ENCODE measurements around the gene RB1. TPM values are rescaled to one million over a fixed set of nuclear protein-coding genes. Genes with fewer than 3 reads are reported as not detected.

The RB1 gene
- total RNA-seq, 1 experiment from 2014 or later, result 18.8 TPM

DNA sequence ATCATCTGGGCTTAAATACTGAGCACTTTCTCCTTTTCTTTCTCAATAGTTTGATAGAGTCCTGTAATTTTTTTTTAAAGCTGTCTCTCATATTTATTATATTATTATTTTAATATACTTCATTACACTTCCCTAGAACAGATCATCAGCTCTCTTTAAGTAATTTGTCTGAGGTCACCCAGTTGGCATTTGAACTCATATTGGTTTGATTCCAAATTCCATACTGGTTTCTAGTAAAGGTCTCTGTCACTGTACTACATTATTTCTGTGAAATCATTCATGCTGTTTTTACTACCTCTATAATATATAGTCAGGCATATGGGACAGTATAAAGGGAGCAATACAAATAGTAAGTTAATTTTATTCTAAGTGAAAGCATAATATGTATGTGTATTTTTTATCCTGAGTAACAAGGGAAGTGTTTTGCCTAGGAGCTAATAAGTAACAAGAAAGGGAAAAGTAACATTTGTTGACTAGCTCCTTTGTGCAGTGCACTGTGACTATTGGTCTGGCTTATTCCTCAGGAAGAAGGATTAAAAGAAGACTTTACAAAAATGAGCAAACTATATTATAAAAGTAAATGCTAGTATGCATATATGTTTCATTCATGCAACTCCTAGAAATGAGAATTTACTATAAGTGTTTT, 95.0 kb downstream of the RB1 start:
- H3K4me3 Mint-ChIP-seq, result no peak overlapping the region
- ChIA-PET CTCF (interaction anchor here (0.9 to 1.1 kb wide), 2 partner anchors 106 to 182 kb away, joined by 3 to 4 read pairs; no protein-coding TSS in a partner anchor), POLR2A (no interaction called here)
- no peak overlapping the region for H3K27ac Mint-ChIP-seq
- TF ChIP-seq, protein P1, sequence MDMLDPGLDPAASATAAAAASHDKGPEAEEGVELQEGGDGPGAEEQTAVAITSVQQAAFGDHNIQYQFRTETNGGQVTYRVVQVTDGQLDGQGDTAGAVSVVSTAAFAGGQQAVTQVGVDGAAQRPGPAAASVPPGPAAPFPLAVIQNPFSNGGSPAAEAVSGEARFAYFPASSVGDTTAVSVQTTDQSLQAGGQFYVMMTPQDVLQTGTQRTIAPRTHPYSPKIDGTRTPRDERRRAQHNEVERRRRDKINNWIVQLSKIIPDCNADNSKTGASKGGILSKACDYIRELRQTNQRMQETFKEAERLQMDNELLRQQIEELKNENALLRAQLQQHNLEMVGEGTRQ (CRISPR knock-in tag; IDR thresholded peaks at IDR 0.05), result no peak
- TF ChIP-seq TP53 (CRISPR knock-in tag; IDR thresholded peaks at IDR 0.05), result no peak
- no peaks in the 10 kb centered on the region for H3K4me1 Mint-ChIP-seq
- DNase-seq (ENCODE audit: low spot score) (no peak), ATAC-seq (no peak)
- H3K27me3 Mint-ChIP-seq (ENCODE audit: low read depth), result no peaks in the 10 kb centered on the region
- H3K36me3 Mint-ChIP-seq, result peaks cover 31% of the 10 kb centered on the region
- peaks cover 30% of the 10 kb centered on the region for H3K9me3 Mint-ChIP-seq

DNA sequence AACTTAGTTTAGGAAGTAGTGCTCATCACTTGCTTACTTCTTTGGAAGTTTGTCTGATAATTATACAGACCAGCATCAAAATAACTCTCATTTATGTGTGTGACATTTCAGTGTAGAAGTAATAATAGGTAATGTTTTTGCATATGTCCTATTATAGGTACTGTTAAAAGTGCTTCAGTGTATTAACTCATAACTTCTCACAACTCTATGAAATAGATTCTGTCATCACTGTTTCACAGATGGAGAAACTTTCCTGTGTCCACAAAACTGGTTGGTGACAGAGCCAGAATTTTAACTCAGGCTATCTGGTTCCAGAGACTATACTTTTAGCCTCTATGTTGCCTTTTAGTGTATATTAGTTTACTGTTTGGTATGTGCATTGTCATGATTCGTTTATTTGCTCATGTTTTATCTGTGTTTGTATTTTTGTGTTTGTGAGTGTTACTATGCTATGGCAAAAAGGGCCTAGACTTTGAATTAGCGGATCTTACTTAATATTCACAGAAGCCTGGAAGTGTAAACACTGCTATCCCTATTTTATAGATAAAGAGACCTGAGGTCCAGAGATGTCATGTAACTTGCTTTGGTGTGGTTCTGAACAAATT, 96.6 kb downstream of the RB1 start:
- Mint-ChIP-seq H3K36me3 (peaks cover 15% of the 10 kb centered on the region), H3K4me1 (peaks cover 3% of the 10 kb centered on the region; the same call in 1 of the 2 replicates), H3K4me3 (no peak overlapping the region), H3K27ac (no peak overlapping the region), H3K9me3 (peaks cover 19% of the 10 kb centered on the region), H3K27me3 (ENCODE audit: low read depth) (no peaks in the 10 kb centered on the region)
- TF ChIP-seq, protein P1 (CRISPR knock-in tag; IDR thresholded peaks at IDR 0.05), result no peak
- TF ChIP-seq, protein P2, sequence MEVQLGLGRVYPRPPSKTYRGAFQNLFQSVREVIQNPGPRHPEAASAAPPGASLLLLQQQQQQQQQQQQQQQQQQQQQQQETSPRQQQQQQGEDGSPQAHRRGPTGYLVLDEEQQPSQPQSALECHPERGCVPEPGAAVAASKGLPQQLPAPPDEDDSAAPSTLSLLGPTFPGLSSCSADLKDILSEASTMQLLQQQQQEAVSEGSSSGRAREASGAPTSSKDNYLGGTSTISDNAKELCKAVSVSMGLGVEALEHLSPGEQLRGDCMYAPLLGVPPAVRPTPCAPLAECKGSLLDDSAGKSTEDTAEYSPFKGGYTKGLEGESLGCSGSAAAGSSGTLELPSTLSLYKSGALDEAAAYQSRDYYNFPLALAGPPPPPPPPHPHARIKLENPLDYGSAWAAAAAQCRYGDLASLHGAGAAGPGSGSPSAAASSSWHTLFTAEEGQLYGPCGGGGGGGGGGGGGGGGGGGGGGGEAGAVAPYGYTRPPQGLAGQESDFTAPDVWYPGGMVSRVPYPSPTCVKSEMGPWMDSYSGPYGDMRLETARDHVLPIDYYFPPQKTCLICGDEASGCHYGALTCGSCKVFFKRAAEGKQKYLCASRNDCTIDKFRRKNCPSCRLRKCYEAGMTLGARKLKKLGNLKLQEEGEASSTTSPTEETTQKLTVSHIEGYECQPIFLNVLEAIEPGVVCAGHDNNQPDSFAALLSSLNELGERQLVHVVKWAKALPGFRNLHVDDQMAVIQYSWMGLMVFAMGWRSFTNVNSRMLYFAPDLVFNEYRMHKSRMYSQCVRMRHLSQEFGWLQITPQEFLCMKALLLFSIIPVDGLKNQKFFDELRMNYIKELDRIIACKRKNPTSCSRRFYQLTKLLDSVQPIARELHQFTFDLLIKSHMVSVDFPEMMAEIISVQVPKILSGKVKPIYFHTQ (CRISPR knock-in tag; IDR thresholded peaks at IDR 0.05), result no peak
- TF ChIP-seq, protein P3, sequence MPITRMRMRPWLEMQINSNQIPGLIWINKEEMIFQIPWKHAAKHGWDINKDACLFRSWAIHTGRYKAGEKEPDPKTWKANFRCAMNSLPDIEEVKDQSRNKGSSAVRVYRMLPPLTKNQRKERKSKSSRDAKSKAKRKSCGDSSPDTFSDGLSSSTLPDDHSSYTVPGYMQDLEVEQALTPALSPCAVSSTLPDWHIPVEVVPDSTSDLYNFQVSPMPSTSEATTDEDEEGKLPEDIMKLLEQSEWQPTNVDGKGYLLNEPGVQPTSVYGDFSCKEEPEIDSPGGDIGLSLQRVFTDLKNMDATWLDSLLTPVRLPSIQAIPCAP (CRISPR knock-in tag; IDR thresholded peaks at IDR 0.05), result no peak
- TF ChIP-seq JAZF1 (CRISPR knock-in tag; IDR thresholded peaks at IDR 0.05), result no peak
- TF ChIP-seq, protein P4, sequence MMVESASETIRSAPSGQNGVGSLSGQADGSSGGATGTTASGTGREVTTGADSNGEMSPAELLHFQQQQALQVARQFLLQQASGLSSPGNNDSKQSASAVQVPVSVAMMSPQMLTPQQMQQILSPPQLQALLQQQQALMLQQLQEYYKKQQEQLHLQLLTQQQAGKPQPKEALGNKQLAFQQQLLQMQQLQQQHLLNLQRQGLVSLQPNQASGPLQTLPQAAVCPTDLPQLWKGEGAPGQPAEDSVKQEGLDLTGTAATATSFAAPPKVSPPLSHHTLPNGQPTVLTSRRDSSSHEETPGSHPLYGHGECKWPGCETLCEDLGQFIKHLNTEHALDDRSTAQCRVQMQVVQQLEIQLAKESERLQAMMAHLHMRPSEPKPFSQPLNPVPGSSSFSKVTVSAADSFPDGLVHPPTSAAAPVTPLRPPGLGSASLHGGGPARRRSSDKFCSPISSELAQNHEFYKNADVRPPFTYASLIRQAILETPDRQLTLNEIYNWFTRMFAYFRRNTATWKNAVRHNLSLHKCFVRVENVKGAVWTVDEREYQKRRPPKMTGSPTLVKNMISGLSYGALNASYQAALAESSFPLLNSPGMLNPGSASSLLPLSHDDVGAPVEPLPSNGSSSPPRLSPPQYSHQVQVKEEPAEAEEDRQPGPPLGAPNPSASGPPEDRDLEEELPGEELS (CRISPR knock-in tag; IDR thresholded peaks at IDR 0.05), result no peak
- TF ChIP-seq ESRRA (CRISPR knock-in tag; IDR thresholded peaks at IDR 0.05; ENCODE audit: borderline replicate concordance), result no peak
- TF ChIP-seq GTF2I (CRISPR knock-in tag; conservative IDR thresholded peaks at IDR 0.05), result no peak
- DNase-seq (ENCODE audit: low spot score) (no peak), ATAC-seq (no peak)
- CTCF ChIA-PET, result no interaction called here
- POLR2A ChIA-PET, result no interaction called here

DNA sequence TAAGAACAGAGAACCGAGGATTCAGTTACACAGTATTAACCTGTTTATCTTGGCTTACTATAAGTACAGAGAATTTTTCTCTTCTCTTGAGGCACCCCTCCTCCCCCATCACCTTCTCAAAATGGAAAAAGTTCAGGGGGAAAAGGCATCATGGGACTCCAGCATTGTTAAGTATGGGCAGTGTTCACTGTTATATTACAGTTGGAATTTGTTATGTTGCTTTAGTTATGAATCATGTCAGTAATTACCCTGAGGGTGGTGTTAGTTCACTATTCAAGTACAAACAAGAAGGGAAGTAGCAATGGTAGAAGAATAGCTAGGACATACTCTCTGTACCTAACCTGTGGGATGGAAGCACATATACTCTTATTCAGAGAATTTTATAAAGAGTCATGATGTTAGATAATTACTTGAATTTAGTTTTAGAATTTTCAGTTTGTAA, 97.3 kb downstream of the RB1 start:
- Mint-ChIP-seq H3K27ac (no peak overlapping the region), H3K9me3 (peaks cover 12% of the 10 kb centered on the region), H3K36me3 (peaks cover 9% of the 10 kb centered on the region), H3K4me1 (peaks cover 3% of the 10 kb centered on the region; the same call in 1 of the 2 replicates), H3K27me3 (ENCODE audit: low read depth) (no peaks in the 10 kb centered on the region), H3K4me3 (no peak overlapping the region)
- ATAC-seq, result no peak
- ChIA-PET CTCF (no interaction called here), POLR2A (no interaction called here)
- no peak for DNase-seq (ENCODE audit: low spot score)
- TF ChIP-seq, protein P5, sequence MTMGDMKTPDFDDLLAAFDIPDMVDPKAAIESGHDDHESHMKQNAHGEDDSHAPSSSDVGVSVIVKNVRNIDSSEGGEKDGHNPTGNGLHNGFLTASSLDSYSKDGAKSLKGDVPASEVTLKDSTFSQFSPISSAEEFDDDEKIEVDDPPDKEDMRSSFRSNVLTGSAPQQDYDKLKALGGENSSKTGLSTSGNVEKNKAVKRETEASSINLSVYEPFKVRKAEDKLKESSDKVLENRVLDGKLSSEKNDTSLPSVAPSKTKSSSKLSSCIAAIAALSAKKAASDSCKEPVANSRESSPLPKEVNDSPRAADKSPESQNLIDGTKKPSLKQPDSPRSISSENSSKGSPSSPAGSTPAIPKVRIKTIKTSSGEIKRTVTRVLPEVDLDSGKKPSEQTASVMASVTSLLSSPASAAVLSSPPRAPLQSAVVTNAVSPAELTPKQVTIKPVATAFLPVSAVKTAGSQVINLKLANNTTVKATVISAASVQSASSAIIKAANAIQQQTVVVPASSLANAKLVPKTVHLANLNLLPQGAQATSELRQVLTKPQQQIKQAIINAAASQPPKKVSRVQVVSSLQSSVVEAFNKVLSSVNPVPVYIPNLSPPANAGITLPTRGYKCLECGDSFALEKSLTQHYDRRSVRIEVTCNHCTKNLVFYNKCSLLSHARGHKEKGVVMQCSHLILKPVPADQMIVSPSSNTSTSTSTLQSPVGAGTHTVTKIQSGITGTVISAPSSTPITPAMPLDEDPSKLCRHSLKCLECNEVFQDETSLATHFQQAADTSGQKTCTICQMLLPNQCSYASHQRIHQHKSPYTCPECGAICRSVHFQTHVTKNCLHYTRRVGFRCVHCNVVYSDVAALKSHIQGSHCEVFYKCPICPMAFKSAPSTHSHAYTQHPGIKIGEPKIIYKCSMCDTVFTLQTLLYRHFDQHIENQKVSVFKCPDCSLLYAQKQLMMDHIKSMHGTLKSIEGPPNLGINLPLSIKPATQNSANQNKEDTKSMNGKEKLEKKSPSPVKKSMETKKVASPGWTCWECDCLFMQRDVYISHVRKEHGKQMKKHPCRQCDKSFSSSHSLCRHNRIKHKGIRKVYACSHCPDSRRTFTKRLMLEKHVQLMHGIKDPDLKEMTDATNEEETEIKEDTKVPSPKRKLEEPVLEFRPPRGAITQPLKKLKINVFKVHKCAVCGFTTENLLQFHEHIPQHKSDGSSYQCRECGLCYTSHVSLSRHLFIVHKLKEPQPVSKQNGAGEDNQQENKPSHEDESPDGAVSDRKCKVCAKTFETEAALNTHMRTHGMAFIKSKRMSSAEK (CRISPR knock-in tag; IDR thresholded peaks at IDR 0.05; ENCODE audit: borderline replicate concordance), result no peak
- TF ChIP-seq EMX1 (CRISPR knock-in tag; IDR thresholded peaks at IDR 0.05), result no peak
- TF ChIP-seq, protein P6, sequence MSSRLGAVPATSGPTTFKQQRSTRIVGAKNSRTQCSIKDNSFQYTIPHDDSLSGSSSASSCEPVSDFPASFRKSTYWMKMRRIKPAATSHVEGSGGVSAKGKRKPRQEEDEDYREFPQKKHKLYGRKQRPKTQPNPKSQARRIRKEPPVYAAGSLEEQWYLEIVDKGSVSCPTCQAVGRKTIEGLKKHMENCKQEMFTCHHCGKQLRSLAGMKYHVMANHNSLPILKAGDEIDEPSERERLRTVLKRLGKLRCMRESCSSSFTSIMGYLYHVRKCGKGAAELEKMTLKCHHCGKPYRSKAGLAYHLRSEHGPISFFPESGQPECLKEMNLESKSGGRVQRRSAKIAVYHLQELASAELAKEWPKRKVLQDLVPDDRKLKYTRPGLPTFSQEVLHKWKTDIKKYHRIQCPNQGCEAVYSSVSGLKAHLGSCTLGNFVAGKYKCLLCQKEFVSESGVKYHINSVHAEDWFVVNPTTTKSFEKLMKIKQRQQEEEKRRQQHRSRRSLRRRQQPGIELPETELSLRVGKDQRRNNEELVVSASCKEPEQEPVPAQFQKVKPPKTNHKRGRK (CRISPR knock-in tag; IDR thresholded peaks at IDR 0.05; ENCODE audit: borderline replicate concordance), result no peak
- TF ChIP-seq FOXK1 (CRISPR knock-in tag; IDR thresholded peaks at IDR 0.05), result no peak
- no peak for TF ChIP-seq SMAD4 (CRISPR knock-in tag; IDR thresholded peaks at IDR 0.05)
- no peak for TF ChIP-seq ETV6 (CRISPR knock-in tag; IDR thresholded peaks at IDR 0.05)
- TF ChIP-seq, protein P7, sequence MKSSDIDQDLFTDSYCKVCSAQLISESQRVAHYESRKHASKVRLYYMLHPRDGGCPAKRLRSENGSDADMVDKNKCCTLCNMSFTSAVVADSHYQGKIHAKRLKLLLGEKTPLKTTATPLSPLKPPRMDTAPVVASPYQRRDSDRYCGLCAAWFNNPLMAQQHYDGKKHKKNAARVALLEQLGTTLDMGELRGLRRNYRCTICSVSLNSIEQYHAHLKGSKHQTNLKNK (CRISPR knock-in tag; IDR thresholded peaks at IDR 0.05), result no peak
